HG03565 (cell line): Measurements from ENCODE around the gene MAP3K3.

ENCODE experiments used
- ATAC-seq: cut with Tn5 transposase; IDR thresholded peaks from one replicate; pipeline ENCODE4 v1.9.1; 2021; ENCODE audit warnings: mild to moderate bottlenecking, moderate library complexity; ENCODE audit not compliant: unreplicated experiment

Gene MAP3K3

GRCh38 chr17:63621684-63622573 lies at the start of gene MAP3K3:
Gene MAP3K3 (plus strand): TSS chr17:63622417. CDS start chr17:63622760, 343 bp downstream.
- ATAC-seq: peak; percentile 93

- ATAC-seq: no peak
These were observed 48.6 kb upstream of the MAP3K3 start for GRCh38 chr17:63573634-63574033.

- no peak for ATAC-seq
These were observed 44.0 kb upstream of the MAP3K3 start for GRCh38 chr17:63578027-63578768.

- ATAC-seq: no peak
These were observed 43.5 kb upstream of the MAP3K3 start for GRCh38 chr17:63578769-63579111.

- no peak for ATAC-seq
These were observed 42.6 kb upstream of the MAP3K3 start for GRCh38 chr17:63579633-63580032.

GRCh38 chr17:63587770-63588169 lies 34.4 kb upstream of the MAP3K3 start:
- no peak for ATAC-seq

GRCh38 chr17:63588797-63589196 lies 33.4 kb upstream of the MAP3K3 start:
- ATAC-seq: no peak

GRCh38 chr17:63589646-63590045 lies 32.6 kb upstream of the MAP3K3 start:
- ATAC-seq: no peak

- ATAC-seq: no peak
These were observed 29.4 kb upstream of the MAP3K3 start for GRCh38 chr17:63592797-63593196.

GRCh38 chr17:63595132-63595531 lies 27.1 kb upstream of the MAP3K3 start:
- no peak for ATAC-seq

GRCh38 chr17:63596856-63597586 lies 25.2 kb upstream of the MAP3K3 start:
- no peak for ATAC-seq

- ATAC-seq: no peak
These were observed 23.9 kb upstream of the MAP3K3 start for GRCh38 chr17:63598281-63598680.

GRCh38 chr17:63600569-63601438 lies 21.4 kb upstream of the MAP3K3 start, which contains the start of gene TACO1:
Gene TACO1 (plus strand): TSS chr17:63600895. CDS start chr17:63601084, 189 bp downstream.
- peak; percentile 76 for ATAC-seq

- no peak for ATAC-seq
These were observed 20.5 kb upstream of the MAP3K3 start for GRCh38 chr17:63601439-63602371.

GRCh38 chr17:63609816-63610573 lies 12.2 kb upstream of the MAP3K3 start:
- no peak for ATAC-seq

- ATAC-seq: no peak
These were observed 11.4 kb upstream of the MAP3K3 start for GRCh38 chr17:63610854-63611253.

GRCh38 chr17:63611354-63611753 lies 10.9 kb upstream of the MAP3K3 start:
- ATAC-seq: no peak

GRCh38 chr17:63613663-63614062 lies 8.6 kb upstream of the MAP3K3 start:
- no peak for ATAC-seq
